DND-41 (cell line): ENCODE data around the gene HADH.

Source experiments
- EZH2 ChIP-seq: IDR thresholded peaks from 3 replicates; pipeline ENCODE4 v1.6.1; 2012; ENCODE audit warnings: borderline replicate concordance, low read depth, mild to moderate bottlenecking, moderate library complexity, low read length, inconsistent platforms; ENCODE audit not compliant: severe bottlenecking
- TF ChIP-seq, protein P1 (sequence below): IDR thresholded peaks from 2 replicates; pipeline ENCODE4 v1.5.1; 2012; ENCODE audit warnings: borderline replicate concordance, low read length, moderate library complexity, mild to moderate bottlenecking; ENCODE audit not compliant: poor library complexity, severe bottlenecking; ENCODE audit errors: extremely low read depth

DNA sequence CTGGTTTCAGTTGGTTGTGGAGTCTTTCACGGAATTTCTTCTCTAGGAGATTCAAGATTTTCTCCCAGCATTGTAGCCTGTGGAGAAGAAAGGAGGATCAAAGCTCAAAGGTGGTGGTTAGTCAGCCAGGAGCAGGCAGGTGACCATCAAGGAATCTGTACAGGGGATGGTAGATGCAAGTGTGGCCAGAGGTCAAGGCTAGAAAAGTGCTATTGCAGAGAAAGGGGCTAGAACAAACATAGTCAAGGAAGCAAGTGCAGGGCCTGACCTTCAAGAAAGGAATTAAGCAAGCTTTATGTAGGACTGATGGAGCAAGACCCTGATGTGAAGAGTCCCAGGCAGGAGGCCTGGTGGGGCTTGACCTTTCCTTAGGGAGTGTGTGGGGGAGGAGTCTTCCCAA lies 16.1 kb downstream of the HADH start:
- TF ChIP-seq EZH2, result no peak
- TF ChIP-seq, protein P1, sequence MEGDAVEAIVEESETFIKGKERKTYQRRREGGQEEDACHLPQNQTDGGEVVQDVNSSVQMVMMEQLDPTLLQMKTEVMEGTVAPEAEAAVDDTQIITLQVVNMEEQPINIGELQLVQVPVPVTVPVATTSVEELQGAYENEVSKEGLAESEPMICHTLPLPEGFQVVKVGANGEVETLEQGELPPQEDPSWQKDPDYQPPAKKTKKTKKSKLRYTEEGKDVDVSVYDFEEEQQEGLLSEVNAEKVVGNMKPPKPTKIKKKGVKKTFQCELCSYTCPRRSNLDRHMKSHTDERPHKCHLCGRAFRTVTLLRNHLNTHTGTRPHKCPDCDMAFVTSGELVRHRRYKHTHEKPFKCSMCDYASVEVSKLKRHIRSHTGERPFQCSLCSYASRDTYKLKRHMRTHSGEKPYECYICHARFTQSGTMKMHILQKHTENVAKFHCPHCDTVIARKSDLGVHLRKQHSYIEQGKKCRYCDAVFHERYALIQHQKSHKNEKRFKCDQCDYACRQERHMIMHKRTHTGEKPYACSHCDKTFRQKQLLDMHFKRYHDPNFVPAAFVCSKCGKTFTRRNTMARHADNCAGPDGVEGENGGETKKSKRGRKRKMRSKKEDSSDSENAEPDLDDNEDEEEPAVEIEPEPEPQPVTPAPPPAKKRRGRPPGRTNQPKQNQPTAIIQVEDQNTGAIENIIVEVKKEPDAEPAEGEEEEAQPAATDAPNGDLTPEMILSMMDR, result no peak
